Panc1 (cell line): ENCODE measurements around the gene GPSM1.

ENCODE experiments used
- CTCF ChIP-seq: fragments of 450-650 bp; IDR thresholded peaks from 2 replicates; pipeline ENCODE4 v1.5.1; 2017; ENCODE audit warnings: mild to moderate bottlenecking
- POLR2AphosphoS5 ChIP-seq: IDR thresholded peaks from 2 replicates; pipeline ENCODE4 v1.6.1; 2012; ENCODE audit warnings: mild to moderate bottlenecking, low read depth, low read length, moderate library complexity
- REST ChIP-seq, 2 experiments: IDR thresholded peaks; 2 replicates each; pipeline ENCODE4 v1.6.1; 2011 to 2012; ENCODE audit warnings: low read depth in 2 of 2, control low read depth in 1 of 2, low read length in 1 of 2, mild to moderate bottlenecking in 1 of 2, moderate library complexity in 1 of 2; ENCODE audit not compliant: insufficient read depth in 1 of 2
- SIN3A ChIP-seq: IDR thresholded peaks from 2 replicates; pipeline ENCODE4 v1.6.1; 2012; ENCODE audit warnings: low read depth, mild to moderate bottlenecking, low read length, moderate library complexity, borderline replicate concordance; ENCODE audit not compliant: insufficient read depth
- TCF7L2 ChIP-seq: IDR thresholded peaks from 2 replicates; pipeline ENCODE4 v1.6.1; 2011; ENCODE audit warnings: mild to moderate bottlenecking, low read depth, low read length, inconsistent platforms

- TF ChIP-seq CTCF (no peak), TCF7L2 (no peak), POLR2AphosphoS5 (no peak), REST (IDR thresholded peaks at IDR 0.05; ENCODE audit: insufficient read depth in 1 of 2, low read depth in 2 of 2, low read length in 1 of 2) (no peak), SIN3A (no peak)
Measured at GRCh38 chr9:136336881-136337280, 9.5 kb downstream of the GPSM1 start.
